ENCODE results near the gene MED25. TPM values are rescaled to one million over a fixed set of nuclear protein-coding genes. Genes with fewer than 3 reads are reported as not detected.

MED25 gene
- total and polyA plus RNA-seq, 2 of the 4 experiments (the other 2 are of a cell fraction), result 4.7 to 38.5 TPM

- in situ Hi-C loops (cut with MboI; ENCODE audit: low sequenced_read_pairs) (no loop called here), intact Hi-C loops (cut with micrococcal nuclease) (no loop called here), dilution Hi-C loops (cut with HindIII; ENCODE audit: low sequenced_read_pairs, unreplicated experiment) (no loop called here)
- Histone ChIP-seq H4K5ac (ENCODE audit: low read depth, low read length) (no peak overlapping the region), H3K56ac (ENCODE audit: extremely low read depth, insufficient read depth, low read length) (no peak overlapping the region), H2BK20ac (ENCODE audit: low read depth, low read length) (no peak overlapping the region), H3K4me2 (ENCODE audit: low read depth, low read length) (no peak overlapping the region), H3K27me3 (ENCODE audit: control insufficient read depth, insufficient read depth, low read length) (no peaks in the 10 kb centered on the region), H3K79me1 (ENCODE audit: low read depth in 1 of 2, low read length in 2 of 2) (peaks cover 34 to 67% of the 10 kb centered on the region in 2 experiments), H3K18ac (ENCODE audit: low read depth, low read length) (no peak overlapping the region), H4K20me1 (ENCODE audit: insufficient read depth, low read length) (peaks cover 30% of the 10 kb centered on the region), H4K91ac (ENCODE audit: insufficient read depth, low read depth, low read length) (no peak overlapping the region), H2AK5ac (ENCODE audit: low read depth, low read length) (no peak overlapping the region; the same call in 1 of the 2 replicates), H3K27ac (ENCODE audit: insufficient read depth, low read length) (no peak overlapping the region), H2BK5ac (ENCODE audit: low read depth, low read length, poor library complexity, severe bottlenecking) (no peak overlapping the region), H3K36me3 (ENCODE audit: control insufficient read depth, insufficient read depth, low read length) (peaks cover 37% of the 10 kb centered on the region), H4K8ac (ENCODE audit: low read depth in 2 of 2, low read length in 2 of 2) (no peak overlapping the region), H2BK15ac (ENCODE audit: low read depth, low read length) (no peak overlapping the region), H3K4me1 (ENCODE audit: control insufficient read depth, insufficient read depth, low read length) (no peaks in the 10 kb centered on the region), H3K23ac (ENCODE audit: low read depth, low read length) (no peak overlapping the region), H3K4ac (ENCODE audit: low read depth, low read length) (no peak overlapping the region), H3K14ac (replicated peaks; ENCODE audit: low read depth, low read length) (no peak overlapping the region), H2AFZ (replicated peaks; ENCODE audit: low read length, poor library complexity) (no peak overlapping the region), H3K9me1 (ENCODE audit: insufficient read depth, low read length) (peaks cover 4% of the 10 kb centered on the region; the same call in 1 of the 2 replicates), H3K4me3 (ENCODE audit: insufficient read depth, low read depth, low read length) (no peak overlapping the region), H2AK9ac (replicated peaks; ENCODE audit: low read depth, low read length, poor library complexity) (peak overlapping the region; percentile 55), H3K9ac (ENCODE audit: low read depth, low read length) (no peak overlapping the region), H2BK120ac (ENCODE audit: low read depth, low read length) (no peak overlapping the region), H3K9me3 (ENCODE audit: control insufficient read depth, insufficient read depth, low read length) (no peaks in the 10 kb centered on the region)
- TF ChIP-seq RAD21 (IDR thresholded peaks at IDR 0.05; ENCODE audit: low read length) (no peak), POLR2A (IDR thresholded peaks at IDR 0.05; ENCODE audit: low read depth, low read length) (no peak), NFE2L2 (IDR thresholded peaks at IDR 0.05; ENCODE audit: low read depth, low read length) (no peak), RCOR1 (IDR thresholded peaks at IDR 0.05; ENCODE audit: insufficient replicate concordance, low read length) (no peak), USF2 (IDR thresholded peaks at IDR 0.05; ENCODE audit: low read depth, low read length) (no peak), RFX5 (IDR thresholded peaks at IDR 0.05; ENCODE audit: low read depth, low read length) (no peak)
- no TSS peak for BruUV-seq (replicated peaks)
- ChIA-PET CTCF (interaction anchor here (0.6 kb wide), 1 partner anchor 46 kb away, joined by 6 read pairs; no protein-coding TSS in a partner anchor), POLR2A (ENCODE audit: unreplicated experiment) (no interaction called here)
- ATAC-seq (ENCODE audit: low read depth) (no peak), DNase-seq (no peak)
- 96% methylated on average over 3 of the region's 11 CpGs; no CpG with 5 or more reads in 1 of the 2 experiments for WGBS, 2 experiments (ENCODE audit: extremely low coverage in 2 of 2, insufficient read length in 1 of 2)
Measured at GRCh38 chr19:49779731-49780555, 38.1 kb upstream of the MED25 start.

Data from IMR-90 (cell line).